CD4-positive, CD25-positive, alpha-beta regulatory T cell (primary cell): Measurements from ENCODE around the gene SHF. TPM values are rescaled to one million over a fixed set of nuclear protein-coding genes. Genes with fewer than 3 reads are reported as not detected.
A peak's percentile ranks its signal among the peaks of the same experiment; 100 is the strongest.

Experiments used
- ATAC-seq, 2 donors: fragments of 150-1000 bp; cut with Tn5 transposase; one replicate each; pipeline ENCODE4 v1.10.0; 2021; ENCODE audit warnings: low read depth in 2 of 2, moderate number of reproducible peaks in 2 of 2, moderate library complexity in 1 of 2
- DNase-seq, 3 donors: peaks; one replicate each; pipeline versions ENCODE4 v3.0.0 to v3.0.0-alpha.2; 2012 to 2022; ENCODE audit warnings: mixed read lengths in 1 of 3
- H3K27ac ChIP-seq: one replicate; pipeline ENCODE4 v1.7.0; 2013; ENCODE audit warnings: mild to moderate bottlenecking, low read length; ENCODE audit not compliant: insufficient read depth, poor library complexity, severe bottlenecking
- H3K27me3 ChIP-seq: one replicate; pipeline ENCODE4 v1.7.0; 2013; ENCODE audit warnings: low read length; ENCODE audit not compliant: control insufficient read depth, insufficient read depth
- H3K36me3 ChIP-seq: one replicate; pipeline ENCODE4 v1.7.0; 2013; ENCODE audit warnings: mild to moderate bottlenecking, low read length, moderate library complexity; ENCODE audit not compliant: control insufficient read depth, insufficient read depth
- H3K4me1 ChIP-seq: 2 replicates; pipeline ENCODE4 v1.7.0; 2013; ENCODE audit warnings: mild to moderate bottlenecking, low read length; ENCODE audit not compliant: insufficient read depth, control insufficient read depth, poor library complexity, severe bottlenecking
- H3K4me3 ChIP-seq: one replicate; pipeline ENCODE4 v1.7.0; 2013; ENCODE audit warnings: low read depth, mild to moderate bottlenecking, low read length, moderate library complexity
- H3K9me3 ChIP-seq, 2 experiments: 1 replicate in 1 of 2; 2 replicates in 1 of 2; pipeline ENCODE4 v1.7.0; 2013; ENCODE audit warnings: low read length in 2 of 2, mild to moderate bottlenecking in 1 of 2, moderate library complexity in 1 of 2; ENCODE audit not compliant: control insufficient read depth in 2 of 2
- H3K27ac Mint-ChIP-seq, 3 donors: one replicate each; pipeline ENCODE4 v1.8.0; 2020 to 2022; ENCODE audit warnings: mild to moderate bottlenecking in 3 of 3, mixed read lengths in 3 of 3, moderate library complexity in 2 of 3
- H3K27me3 Mint-ChIP-seq: one replicate; pipeline ENCODE4 v1.8.0; 2022; ENCODE audit warnings: mild to moderate bottlenecking, mixed read lengths
- H3K36me3 Mint-ChIP-seq: one replicate; pipeline ENCODE4 v1.8.0; 2020; ENCODE audit warnings: mixed read lengths
- H3K4me1 Mint-ChIP-seq, 4 donors: one replicate each; pipeline ENCODE4 v1.8.0; 2020 to 2022; ENCODE audit warnings: mixed read lengths in 4 of 4, mild to moderate bottlenecking in 1 of 4
- H3K4me3 Mint-ChIP-seq, 4 donors: one replicate each; pipeline ENCODE4 v1.8.0; 2020 to 2022; ENCODE audit warnings: mild to moderate bottlenecking in 4 of 4, mixed read lengths in 4 of 4, moderate library complexity in 3 of 4
- H3K9me3 Mint-ChIP-seq, 7 donors: one replicate each; pipeline ENCODE4 v1.8.0; 2020 to 2022; ENCODE audit warnings: mixed read lengths in 7 of 7, mild to moderate bottlenecking in 3 of 7, moderate library complexity in 2 of 7
- polyA plus RNA-seq, 4 donors: library from polyadenylated mRNA; unstranded; fragments of 300-500 nt; fragmentation: Illumina TruSeq; gene quantifications; one replicate each; pipeline ENCODE4 v1.2.3, GENCODE V29; 2021
- total RNA-seq: library from RNA; stranded (reverse); gene quantifications from one replicate; pipeline ENCODE4 v1.2.3, GENCODE V29; 2022

The SHF gene
- total and polyA plus RNA-seq, 5 donors from 2014 or later, result 0.87 to 3.3 (median 1.7) TPM

DNA sequence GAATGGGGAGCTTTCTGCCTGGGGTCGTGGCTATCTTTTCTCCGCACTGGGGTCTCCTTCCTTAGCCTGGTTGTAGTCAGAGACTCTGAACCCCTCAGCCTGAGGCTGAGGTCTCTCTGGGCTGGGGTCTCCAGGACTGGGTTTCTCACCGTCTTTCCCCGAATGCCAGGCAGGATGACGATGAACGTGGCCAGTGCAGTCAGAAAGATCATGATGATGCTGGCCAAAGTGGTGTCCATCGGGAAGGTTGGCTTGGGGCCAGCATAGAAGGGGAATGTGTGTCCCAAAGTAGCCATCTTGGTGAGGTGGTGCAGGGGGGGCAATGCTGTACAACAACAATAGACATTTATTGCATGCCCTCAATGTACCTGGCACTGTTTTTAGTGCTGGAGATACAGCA, 65.0 kb downstream of the SHF start:
- no peak for DNase-seq
- no peak for ATAC-seq
- Mint-ChIP-seq H3K27ac (no peak overlapping the region), H3K9me3 (peaks cover 0 to 3% (median 0%) of the 10 kb centered on the region in 7 donors), H3K4me1 (peaks cover 0 to 6% (median 5%) of the 10 kb centered on the region in 4 donors), H3K4me3 (no peak overlapping the region), H3K36me3 (no peaks in the 10 kb centered on the region), H3K27me3 (peaks cover 57% of the 10 kb centered on the region)
- Histone ChIP-seq H3K4me3 (no peak overlapping the region), H3K9me3 (no peaks in the 10 kb centered on the region), H3K27me3 (peaks cover 25% of the 10 kb centered on the region), H3K27ac (no peak overlapping the region), H3K4me1 (peaks cover 4% of the 10 kb centered on the region), H3K36me3 (no peaks in the 10 kb centered on the region)

- no peak overlapping the region for H3K27ac Mint-ChIP-seq
- H3K27me3 Mint-ChIP-seq, result peaks cover 61% of the 10 kb centered on the region
Observed at GRCh38 chr15:45121706-45122417, 65.9 kb downstream of the SHF start.

GRCh38 chr15:45121020-45121419, 66.7 kb downstream of the SHF start:
- Histone ChIP-seq H3K36me3 (no peaks in the 10 kb centered on the region), H3K27me3 (peaks cover 20% of the 10 kb centered on the region), H3K9me3 (no peaks in the 10 kb centered on the region), H3K27ac (no peak overlapping the region), H3K4me1 (peaks cover 20% of the 10 kb centered on the region), H3K4me3 (no peak overlapping the region)
- no peak for DNase-seq
- no peak for ATAC-seq
- Mint-ChIP-seq H3K27ac (peak overlapping the region in 1 of 3 donors; percentile 49), H3K4me3 (no peak overlapping the region), H3K9me3 (peaks cover 0 to 3% (median 0%) of the 10 kb centered on the region in 7 donors), H3K36me3 (no peaks in the 10 kb centered on the region), H3K27me3 (peaks cover 62% of the 10 kb centered on the region), H3K4me1 (peaks cover 0 to 20% (median 12%) of the 10 kb centered on the region in 4 donors)

More at GRCh38 chr15:45121706-45122417, 65.9 kb downstream of the SHF start:
- Histone ChIP-seq H3K27me3 (peaks cover 23% of the 10 kb centered on the region), H3K36me3 (no peaks in the 10 kb centered on the region), H3K27ac (no peak overlapping the region), H3K9me3 (no peaks in the 10 kb centered on the region), H3K4me3 (no peak overlapping the region), H3K4me1 (peaks cover 12% of the 10 kb centered on the region)
- DNase-seq (no peak), ATAC-seq (no peak)
- Mint-ChIP-seq H3K9me3 (peaks cover 0 to 3% (median 0%) of the 10 kb centered on the region in 7 donors), H3K4me3 (no peak overlapping the region), H3K36me3 (no peaks in the 10 kb centered on the region), H3K4me1 (peaks cover 0 to 14% (median 10%) of the 10 kb centered on the region in 4 donors)

GRCh38 chr15:45120081-45120972, 67.4 kb downstream of the SHF start:
- Mint-ChIP-seq H3K27ac (no peak overlapping the region), H3K4me1 (peaks cover 0 to 23% (median 12%) of the 10 kb centered on the region in 4 donors), H3K36me3 (no peaks in the 10 kb centered on the region), H3K27me3 (peaks cover 63% of the 10 kb centered on the region), H3K4me3 (no peak overlapping the region), H3K9me3 (peaks cover 0 to 3% (median 0%) of the 10 kb centered on the region in 7 donors)
- H3K4me1 ChIP-seq, result peaks cover 21% of the 10 kb centered on the region
- H3K27me3 ChIP-seq, result peaks cover 13% of the 10 kb centered on the region
- ATAC-seq (no peak), DNase-seq (no peak)
- no peaks in the 10 kb centered on the region for H3K9me3 ChIP-seq
- H3K36me3 ChIP-seq, result no peaks in the 10 kb centered on the region
- H3K27ac ChIP-seq, result no peak overlapping the region
- H3K4me3 ChIP-seq, result no peak overlapping the region

- ATAC-seq (no peak), DNase-seq (no peak)
- Mint-ChIP-seq H3K27ac (no peak overlapping the region), H3K9me3 (peaks cover 0 to 3% (median 0%) of the 10 kb centered on the region in 7 donors), H3K36me3 (no peaks in the 10 kb centered on the region), H3K27me3 (peaks cover 69% of the 10 kb centered on the region), H3K4me3 (no peak overlapping the region), H3K4me1 (peaks cover 0 to 31% (median 13%) of the 10 kb centered on the region in 4 donors)
- Histone ChIP-seq H3K36me3 (no peaks in the 10 kb centered on the region), H3K4me3 (no peak overlapping the region), H3K27ac (no peak overlapping the region), H3K27me3 (peaks cover 8% of the 10 kb centered on the region), H3K4me1 (peaks cover 28% of the 10 kb centered on the region), H3K9me3 (no peaks in the 10 kb centered on the region)
Observed at GRCh38 chr15:45118996-45119395, 68.8 kb downstream of the SHF start.

GRCh38 chr15:45118131-45118588, 69.6 kb downstream of the SHF start:
- DNase-seq (peak; percentile 64 to 86 (median 82)), ATAC-seq (peak; percentile 96 to 99)
- H3K4me3 Mint-ChIP-seq, result peak overlapping the region; percentile 28 to 89 (median 73)
- no peaks in the 10 kb centered on the region for H3K36me3 Mint-ChIP-seq
- Histone ChIP-seq H3K4me3 (no peak overlapping the region), H3K4me1 (peaks cover 31% of the 10 kb centered on the region), H3K27ac (no peak overlapping the region), H3K36me3 (no peaks in the 10 kb centered on the region), H3K27me3 (peaks cover 13% of the 10 kb centered on the region), H3K9me3 (no peaks in the 10 kb centered on the region)
- H3K4me1 Mint-ChIP-seq, result peaks cover 0 to 39% (median 15%) of the 10 kb centered on the region in 4 donors
- H3K27ac Mint-ChIP-seq, result no peak overlapping the region
- peaks cover 0 to 7% (median 0%) of the 10 kb centered on the region in 7 donors for H3K9me3 Mint-ChIP-seq
- peaks cover 75% of the 10 kb centered on the region for H3K27me3 Mint-ChIP-seq

- no peak overlapping the region for H3K27ac ChIP-seq
- H3K27ac Mint-ChIP-seq, result no peak overlapping the region
Observed at GRCh38 chr15:45117308-45118130, 70.2 kb downstream of the SHF start.

More at GRCh38 chr15:45117308-45118130, 70.2 kb downstream of the SHF start:
- Mint-ChIP-seq H3K9me3 (peaks cover 0 to 7% (median 0%) of the 10 kb centered on the region in 7 donors), H3K4me1 (peaks cover 0 to 44% (median 15%) of the 10 kb centered on the region in 4 donors), H3K36me3 (no peaks in the 10 kb centered on the region), H3K4me3 (peak overlapping the region; percentile 28 to 89 (median 76)), H3K27me3 (peaks cover 80% of the 10 kb centered on the region)
- peaks cover 35% of the 10 kb centered on the region for H3K4me1 ChIP-seq
- DNase-seq (no peak), ATAC-seq (no peak)
- H3K27me3 ChIP-seq, result peaks cover 14% of the 10 kb centered on the region
- no peak overlapping the region for H3K4me3 ChIP-seq
- H3K9me3 ChIP-seq, result no peaks in the 10 kb centered on the region
- no peaks in the 10 kb centered on the region for H3K36me3 ChIP-seq
